Hematopoietic multipotent progenitor cell treated with erythropoietin and hydrocortisone succinate and interleukin-3 and kit ligand, for 6 days (in vitro differentiated cells): Measurements from ENCODE around the gene GALR1.
"Not testable (repeated sequence)": the region's sequence is repeated elsewhere in the genome, so short reads cannot be mapped to it uniquely, and the experiment has no call there.

Experiments used
- DNase-seq: peaks from one replicate; pipeline ENCODE4 v3.0.0-alpha.2; 2015

The GALR1 gene, protein sequence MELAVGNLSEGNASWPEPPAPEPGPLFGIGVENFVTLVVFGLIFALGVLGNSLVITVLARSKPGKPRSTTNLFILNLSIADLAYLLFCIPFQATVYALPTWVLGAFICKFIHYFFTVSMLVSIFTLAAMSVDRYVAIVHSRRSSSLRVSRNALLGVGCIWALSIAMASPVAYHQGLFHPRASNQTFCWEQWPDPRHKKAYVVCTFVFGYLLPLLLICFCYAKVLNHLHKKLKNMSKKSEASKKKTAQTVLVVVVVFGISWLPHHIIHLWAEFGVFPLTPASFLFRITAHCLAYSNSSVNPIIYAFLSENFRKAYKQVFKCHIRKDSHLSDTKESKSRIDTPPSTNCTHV

DNA sequence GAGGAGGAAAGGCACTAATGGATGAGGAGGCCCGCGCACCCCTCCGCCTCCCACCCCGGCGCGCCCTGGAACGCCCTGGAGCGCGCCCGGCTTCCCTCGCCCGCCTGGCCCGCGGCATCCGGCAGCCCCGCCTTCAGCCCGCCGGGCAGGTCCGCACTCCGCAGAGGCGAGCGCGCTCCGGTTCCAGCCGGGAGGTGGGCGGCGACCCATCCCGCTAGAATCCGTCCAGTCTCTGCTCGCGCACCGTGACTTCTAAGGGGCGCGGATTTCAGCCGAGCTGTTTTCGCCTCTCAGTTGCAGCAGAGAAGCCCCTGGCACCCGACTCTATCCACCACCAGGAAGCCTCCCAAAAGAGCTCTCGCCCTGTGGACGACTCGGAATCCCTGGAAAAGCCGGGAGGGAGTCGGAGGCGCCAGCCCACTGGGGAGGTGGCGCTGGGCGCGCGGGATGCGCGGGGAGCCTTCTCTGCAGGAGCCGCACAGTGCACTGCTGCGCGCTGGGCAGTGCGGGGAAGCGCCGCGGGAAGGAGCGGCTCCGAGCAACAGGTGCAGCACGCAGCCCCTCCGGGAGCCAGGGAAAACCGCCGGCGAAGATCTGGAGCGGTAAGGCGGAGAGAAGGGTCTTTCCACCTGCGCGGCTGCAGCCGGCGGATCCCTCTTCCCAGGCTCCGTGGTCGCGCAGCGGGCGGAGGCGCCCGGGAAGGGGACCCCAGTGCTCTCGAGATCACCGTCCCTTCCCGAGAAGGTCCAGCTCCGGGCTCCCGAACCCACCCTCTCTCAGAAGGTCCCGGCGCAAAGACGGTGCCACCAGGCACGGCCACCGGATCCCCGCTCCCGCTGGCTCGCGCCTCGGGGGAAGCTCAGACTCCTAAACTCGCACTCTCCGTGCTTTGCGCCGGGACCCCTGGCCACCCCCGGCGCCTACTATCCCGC lies at the start of gene GALR1:
GALR1 (plus strand) TSS at position 280 of the 932 bp plus-strand sequence. CDS start 701 bp downstream, outside the sequence.
- no peak for DNase-seq

DNA sequence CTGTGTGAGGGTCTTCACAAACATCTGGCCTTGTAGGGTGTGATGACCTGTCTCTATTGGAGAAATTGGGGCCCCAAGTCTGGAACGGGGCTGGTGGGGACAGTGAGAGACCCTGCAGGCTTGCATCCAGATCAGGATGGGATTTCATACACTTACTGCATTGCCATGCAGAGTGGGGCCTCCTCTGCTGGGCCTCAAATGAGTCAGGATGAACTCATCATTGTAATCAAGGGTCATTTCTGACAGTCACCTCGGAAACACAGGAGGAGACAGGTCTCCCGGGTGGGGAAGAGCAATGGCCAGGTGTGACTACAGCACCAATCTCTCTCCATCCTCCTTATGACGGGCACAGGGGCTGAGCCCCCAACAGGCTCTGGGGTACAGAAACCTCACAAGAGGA lies 48.1 kb upstream of the GALR1 start:
- DNase-seq, result no peak

DNA sequence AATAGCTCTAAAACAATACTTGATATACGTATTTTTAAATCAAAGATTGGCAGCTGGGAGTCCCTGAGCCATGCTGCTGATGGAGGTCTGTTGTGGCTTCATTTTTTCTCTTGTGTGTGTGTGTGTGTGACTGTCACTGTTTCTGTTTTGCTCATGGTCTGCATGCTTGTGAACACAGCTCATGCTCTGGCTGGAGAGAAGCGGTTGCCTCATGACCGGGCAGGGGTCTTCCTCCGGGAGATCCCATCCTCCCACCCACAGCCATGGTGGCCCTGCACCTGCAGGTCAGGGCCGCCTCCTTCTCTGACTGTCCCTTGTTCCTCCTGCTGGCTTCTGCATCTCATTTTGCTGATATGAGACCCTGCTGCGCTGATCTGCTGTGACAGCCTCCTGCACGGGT lies 47.3 kb upstream of the GALR1 start:
- DNase-seq, result no peak

DNA sequence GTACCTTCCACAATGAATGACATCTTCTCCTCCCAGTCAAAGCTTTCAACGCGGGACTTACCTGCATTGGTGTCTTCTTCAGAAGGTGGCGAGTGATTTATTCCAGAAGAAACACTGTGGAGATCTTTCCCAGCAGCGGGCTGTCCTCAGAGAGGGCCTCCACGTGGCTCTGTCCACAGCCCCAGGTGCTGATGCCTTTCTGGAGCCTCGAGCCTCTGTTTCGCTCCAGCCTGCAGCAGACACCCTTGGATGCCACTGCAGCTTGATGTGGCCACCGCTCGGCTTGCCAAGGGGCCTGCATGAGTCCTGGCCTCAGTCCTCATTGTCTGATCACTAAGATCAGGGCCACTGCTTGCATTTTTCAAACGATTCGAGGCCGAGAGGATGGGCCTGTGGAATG lies 46.6 kb upstream of the GALR1 start:
- no peak for DNase-seq

DNA sequence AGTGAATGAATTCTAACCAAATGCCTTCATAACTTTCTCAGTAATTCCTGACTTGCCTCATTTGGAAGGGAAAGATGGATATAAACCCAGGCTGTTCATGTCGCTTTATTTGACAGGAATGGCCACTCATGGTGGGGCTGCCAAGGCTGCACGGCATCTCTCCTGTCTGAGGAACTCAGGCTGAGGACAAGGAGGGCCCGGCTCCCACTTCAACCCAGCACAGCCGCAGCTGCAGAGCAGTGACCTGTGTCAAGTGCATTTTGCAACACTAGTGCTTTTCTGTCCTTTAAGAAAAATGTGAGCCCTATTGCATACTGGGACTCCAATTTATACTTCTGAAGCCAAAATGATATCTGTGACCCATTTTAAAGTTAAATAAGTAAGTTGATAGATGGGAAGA lies 45.8 kb upstream of the GALR1 start:
- DNase-seq, result no peak

DNA sequence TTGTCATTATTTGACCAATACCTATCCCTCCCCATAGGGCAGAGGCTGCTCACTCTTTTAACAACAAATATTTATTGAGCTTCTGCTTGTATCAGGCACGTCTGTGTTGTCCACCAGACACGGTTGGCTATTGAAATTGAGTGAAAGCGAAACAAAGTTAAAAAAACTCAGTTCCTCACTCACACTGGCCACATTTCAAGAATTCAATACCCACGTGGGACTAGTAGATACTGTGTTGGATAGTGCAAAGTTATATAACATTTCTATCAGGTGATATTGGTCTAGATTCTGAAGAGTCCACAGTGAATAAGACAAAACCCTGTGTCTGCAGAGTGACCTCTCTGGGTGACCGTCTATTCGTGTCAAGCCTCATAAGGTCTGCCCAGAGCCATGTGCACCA lies 43.9 kb upstream of the GALR1 start:
- no peak for DNase-seq

DNA sequence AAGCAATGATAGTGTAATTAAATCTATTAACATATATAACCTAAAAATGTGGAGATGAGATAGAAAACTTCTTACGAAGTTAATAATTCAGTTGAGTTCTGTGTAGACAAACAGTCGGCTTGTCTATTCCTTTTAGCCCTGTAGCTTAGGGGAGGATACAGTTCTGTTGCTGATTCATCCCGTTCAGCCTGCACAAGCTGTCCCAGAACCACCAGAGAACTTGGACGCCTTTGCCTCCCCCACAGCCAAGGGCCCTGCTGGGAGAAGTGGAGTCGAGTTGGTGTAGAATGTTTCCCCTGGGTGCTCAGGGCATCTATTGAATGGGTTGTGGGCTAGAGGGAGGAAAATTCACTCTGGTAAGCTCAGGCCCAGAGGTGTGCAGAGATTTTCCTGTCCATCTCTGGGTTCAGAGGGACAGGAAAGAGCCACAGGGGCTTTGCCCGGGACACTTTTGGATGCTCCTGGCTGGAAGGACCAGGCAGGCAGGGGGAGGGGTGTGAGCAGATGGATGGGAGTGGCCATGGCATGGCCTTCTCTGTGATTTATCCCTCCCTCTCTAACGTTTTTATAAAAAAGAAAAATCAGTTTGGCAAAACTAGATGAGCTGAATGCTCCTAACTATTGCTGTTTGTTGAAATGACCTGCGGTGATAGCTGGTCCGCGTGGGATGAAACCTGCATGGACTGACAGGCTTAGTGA lies 42.8 kb upstream of the GALR1 start:
- DNase-seq, result no peak

DNA sequence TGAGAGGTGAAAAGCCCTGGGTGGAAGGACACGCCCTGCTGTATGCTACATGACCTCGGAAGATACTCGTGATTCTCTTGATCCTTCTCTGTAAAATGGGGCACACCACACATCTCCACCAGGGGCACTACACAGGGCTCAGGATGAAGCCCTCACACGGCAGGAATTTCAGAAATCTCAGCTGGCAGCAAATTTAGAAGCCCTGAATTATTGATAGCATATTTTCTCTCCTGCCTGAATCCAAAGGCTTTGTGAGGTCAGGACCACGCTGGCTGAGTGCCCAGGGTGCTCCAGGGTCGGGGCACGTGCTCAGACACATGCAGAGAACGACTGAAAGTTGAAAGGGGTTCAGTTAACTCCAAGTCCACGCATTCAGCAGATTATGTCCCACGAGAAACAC lies 42.1 kb upstream of the GALR1 start:
- peak; percentile 74 for DNase-seq

DNA sequence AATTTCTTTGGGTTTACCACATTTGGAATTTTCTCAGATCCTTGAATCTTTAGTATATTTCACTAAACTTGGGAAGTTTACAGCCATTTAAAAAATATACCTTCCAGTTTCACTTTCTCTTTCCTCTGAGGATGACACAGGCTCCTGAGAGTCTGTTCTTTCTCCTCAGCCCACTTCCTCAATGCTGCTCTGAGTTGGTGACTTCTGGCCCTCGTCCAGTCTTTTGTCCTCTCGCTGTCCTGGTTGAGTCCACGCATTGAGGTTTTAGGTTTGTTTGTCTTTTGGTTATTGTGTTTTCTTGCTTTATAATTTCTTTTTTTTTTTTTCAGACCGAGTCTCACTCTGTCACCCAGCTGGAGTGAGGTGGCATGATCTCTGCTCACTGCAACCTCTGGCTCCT lies 40.7 kb upstream of the GALR1 start:
- peak; percentile 77 for DNase-seq

DNA sequence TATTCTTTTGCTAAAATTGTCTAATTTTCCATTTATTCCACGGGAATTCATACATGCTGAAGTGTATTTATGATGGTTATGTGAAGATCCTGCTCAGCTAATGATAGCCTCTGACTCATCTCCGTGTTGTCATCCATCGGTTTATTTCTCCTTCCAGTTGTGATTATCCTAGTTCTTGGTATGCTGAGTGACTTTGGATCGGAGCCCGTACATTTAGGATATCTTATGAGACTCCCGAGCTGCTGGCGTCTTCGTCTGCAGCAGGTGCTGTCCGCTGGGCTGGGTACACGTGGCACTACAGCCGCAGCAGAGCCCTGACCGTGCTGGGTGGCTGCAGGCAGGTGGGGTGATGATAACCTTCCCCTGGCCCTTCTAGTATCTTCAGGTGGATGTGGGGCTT lies 40.1 kb upstream of the GALR1 start:
- no peak for DNase-seq

DNA sequence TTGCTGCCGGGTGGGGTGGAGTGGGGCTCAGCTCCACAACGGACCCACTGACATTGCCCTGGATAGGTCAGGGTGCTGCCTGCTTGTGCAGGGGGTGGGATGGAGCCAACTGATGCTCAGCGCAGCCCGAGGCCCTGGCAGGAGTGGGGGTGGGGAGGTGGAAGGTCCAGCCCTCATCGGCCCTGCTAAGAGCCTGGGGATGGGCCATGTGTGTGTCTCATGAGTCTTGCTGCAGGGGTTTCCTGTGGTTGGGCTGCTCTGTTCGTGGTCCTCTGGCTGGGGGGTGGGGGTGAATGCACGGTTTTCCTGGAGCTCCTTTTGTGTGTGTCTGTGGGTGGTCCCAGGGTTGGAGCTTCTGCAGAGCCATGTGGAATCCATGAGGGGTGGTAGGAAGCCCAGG lies 39.4 kb upstream of the GALR1 start:
- no peak for DNase-seq

DNA sequence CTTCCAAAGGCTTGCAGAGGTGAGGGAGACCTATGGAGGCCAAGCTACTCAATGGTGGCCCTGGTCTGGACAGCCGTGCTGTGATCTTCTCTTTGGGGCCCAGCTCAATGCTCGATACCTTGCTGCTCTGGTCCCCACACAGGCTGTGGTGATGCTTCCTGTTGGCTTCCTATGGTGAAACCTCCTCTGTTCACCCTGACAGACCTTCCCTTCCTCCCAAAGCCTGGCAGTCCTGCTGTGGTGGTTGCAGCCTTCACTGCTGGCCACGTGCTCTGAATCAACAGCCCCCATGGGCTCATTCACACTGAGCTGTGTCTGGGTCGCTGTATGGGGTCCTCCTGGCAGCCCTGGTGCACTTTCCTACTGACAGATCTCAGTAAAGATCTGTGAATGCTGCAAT lies 31.0 kb upstream of the GALR1 start:
- no peak for DNase-seq

DNA sequence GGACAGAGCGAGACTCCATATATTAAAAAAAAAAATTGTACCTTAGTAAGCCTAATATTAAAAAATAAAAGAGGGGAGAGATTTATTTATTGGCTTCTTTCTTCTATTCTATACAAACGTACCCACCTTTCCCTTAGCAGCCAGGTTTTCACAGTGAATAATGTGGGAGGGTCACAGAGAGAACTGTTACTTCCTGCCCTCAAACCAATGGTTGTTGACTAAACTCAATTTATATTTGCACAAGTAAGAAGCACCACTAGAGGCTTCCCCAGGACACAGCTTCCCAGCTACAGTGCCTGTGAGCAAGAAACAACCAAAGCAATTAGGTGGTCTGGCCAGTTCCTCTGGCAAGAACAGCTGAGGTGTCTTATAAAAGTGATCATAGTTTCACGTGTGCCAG lies 28.9 kb upstream of the GALR1 start:
- no peak for DNase-seq

DNA sequence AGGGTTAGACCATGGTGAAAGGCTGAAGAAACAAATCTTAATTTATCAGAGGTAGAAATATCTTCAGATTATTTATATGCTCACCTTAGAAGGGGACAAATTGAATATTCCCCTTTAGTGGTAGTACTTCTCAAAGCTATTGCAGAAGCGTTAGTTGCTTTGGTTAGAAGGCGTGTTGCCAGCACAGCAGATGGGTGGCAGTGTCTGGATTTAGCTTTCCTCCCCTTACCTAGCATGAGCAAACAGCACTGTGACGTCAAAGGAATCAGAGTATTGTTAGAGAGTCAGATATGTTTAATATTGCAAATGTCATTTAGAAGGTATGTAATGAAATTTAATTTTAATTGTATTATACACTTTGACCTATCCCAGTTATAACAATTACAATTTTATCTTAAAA lies 27.2 kb upstream of the GALR1 start:
- no peak for DNase-seq

DNA sequence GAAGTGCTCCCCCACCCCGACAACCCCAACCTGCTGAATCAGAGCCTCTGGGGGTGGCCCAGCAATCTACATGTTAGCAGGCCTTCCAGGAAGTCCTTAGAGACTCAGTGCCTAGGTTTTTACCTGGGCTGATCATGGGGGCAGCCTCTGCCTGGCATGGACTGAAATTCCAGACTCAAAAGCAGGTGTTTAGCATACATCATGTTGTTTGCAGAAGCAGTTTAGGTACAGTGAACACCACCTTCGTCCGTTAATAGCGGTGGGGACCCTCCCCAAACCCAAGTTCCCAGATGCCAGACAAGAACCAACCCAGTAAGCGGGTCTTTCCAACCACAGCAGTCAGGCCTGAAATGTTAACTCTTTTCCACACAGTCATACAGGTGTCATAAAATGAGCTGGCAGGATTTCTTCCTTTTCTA lies 26.4 kb upstream of the GALR1 start:
- DNase-seq, result no peak

DNA sequence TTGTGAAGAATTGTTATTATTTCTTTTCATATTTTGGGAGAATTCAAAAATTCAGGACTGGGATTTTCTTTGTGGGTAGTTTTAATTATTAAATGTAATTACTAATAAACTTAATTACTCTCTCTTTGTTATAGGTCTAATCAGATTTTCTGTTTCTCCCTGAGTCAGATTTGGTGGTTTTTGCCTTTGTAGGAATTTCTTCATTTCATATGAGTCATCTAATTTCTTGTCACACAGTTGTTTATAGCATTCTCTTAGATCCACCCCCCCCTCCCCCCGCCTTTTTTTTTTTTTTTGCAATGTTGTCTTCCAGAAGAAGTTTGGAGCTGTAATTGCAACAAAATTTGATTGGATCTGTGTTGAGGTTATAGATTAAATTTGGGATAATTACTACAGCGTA lies 26.0 kb upstream of the GALR1 start:
- no peak for DNase-seq

DNA sequence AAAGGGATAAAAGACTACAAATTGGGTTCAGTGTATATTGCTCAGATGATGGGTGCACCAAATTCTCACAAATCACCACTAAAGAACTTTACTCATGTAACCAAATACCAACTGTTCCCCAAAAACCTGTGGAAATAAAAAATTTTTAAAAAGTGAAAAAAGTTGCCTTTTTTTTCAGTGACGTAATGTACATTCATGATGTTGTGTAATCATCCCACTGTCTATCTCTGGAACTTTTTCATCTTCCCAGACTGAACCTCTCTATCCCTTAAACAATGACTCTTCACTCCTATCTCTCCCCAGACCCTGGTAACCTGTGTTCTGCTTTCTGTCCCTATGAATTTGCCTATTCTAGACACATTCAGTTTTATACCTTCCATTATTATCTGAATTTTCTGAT lies 19.0 kb upstream of the GALR1 start:
- no peak for DNase-seq

DNA sequence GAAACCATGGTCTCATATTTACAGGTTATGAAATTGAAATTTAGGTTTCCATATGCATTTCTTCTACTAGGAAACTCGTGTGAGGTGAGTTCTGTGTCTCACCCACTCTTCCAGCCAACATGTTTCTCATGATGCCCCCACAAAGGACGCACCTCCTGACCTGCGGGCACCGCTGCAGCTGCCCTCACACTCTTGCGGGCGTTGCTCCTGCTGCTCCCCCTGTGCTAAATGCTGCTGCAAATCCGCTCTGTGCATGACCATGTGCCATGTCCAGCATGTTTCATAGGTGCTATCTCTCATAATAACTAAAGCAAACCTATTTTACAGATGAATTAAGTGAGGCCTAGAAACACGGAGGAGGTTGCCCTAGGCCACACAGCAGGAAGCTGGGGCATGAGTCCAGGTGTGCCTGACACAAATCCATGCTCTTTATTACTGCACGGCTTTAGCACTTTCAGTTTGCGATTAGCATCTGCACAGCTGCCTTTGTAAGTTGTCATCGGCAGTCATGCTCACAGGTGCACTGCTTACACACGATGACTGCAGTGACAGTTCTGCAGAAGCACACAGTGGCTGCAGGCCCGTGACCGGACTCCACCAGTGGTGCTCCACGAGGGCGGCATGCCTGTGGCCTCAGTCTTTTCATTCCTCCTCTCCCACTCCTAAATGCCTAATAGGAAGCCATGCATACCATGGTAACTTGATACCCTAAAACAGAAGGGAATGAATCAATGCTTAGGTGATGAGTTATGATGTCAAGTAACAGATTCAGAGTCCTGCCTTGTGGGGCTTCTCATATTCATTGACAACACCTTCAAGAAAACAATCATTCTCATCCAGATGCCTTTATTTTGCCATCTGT lies 14.9 kb upstream of the GALR1 start:
- DNase-seq, result no peak

DNA sequence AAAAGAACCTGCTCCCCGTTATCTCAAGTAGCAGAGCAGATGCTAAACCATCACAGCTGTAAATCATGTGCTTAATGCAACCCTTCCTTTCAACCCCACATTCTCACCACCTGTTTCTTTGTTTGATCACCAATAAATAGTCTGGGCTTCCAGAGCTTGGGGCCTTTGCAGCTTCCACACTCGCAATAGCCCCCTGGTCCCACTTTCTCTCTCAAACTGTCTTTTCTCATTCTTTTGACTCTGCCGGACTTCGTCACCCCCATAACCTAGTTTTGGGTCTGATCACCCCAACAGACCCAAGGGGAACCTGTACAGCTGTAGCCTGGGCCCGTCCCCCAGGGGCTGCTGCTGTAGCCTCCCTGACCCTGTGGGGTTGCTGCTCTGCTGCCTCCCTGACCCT lies 10.4 kb upstream of the GALR1 start:
- not testable (repeated sequence) for DNase-seq

DNA sequence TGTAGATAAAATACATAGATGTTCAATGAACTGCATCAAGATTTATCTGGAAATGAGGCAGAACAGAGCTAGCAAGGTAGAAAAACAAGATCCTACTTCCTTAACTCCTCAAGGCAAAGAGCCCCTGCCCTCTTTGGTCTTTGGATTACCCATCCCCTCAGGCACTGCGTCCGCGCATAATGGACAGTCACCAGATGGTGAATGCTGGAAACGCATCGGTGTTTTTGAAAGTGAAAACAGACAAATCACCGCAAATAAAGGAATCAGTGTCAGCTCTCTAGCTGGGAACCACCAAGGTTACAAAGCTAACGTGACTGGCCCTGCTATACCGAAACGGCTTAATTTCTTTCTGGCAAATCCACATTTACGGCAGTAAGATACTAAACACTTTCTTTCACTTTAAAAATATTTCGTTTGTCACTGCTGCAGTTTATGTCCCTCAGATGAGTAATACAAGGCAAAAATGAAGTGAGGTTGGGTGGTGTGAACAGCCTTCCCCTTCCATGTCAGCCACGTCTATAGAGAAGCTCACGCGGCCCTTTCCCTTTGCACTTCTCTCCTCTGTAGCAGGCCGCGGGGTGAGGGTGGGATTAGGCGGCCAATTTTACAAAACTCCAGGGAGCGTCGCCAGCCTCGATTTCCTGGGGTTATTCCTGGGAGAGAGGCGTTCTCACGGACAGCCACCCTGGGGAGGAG lies 627 bp upstream of the GALR1 start:
- no peak for DNase-seq

DNA sequence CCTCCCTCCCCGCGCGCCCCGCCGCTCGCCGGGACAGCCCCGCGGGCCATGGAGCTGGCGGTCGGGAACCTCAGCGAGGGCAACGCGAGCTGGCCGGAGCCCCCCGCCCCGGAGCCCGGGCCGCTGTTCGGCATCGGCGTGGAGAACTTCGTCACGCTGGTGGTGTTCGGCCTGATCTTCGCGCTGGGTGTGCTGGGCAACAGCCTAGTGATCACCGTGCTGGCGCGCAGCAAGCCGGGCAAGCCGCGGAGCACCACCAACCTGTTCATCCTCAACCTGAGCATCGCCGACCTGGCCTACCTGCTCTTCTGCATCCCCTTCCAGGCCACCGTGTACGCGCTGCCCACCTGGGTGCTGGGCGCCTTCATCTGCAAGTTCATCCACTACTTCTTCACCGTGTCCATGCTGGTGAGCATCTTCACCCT lies 865 bp downstream of the GALR1 start:
- no peak for DNase-seq
